Transverse colon (tissue), 3 donors: ENCODE results near the gene PDLIM7.

Experiments
- CTCF ChIP-seq, 5 experiments: fragments of 200-600 bp in 3 of 5; fragments of 450-650 bp in 2 of 5; sonication (generic) in 3 of 5; IDR thresholded peaks; 1 replicate in 2 of 5; 2 replicates in 3 of 5; pipeline ENCODE4 v1.5.1; 2016 to 2017; ENCODE audit warnings: antibody characterized with exemption in 5 of 5, inconsistent platforms in 3 of 5, mild to moderate bottlenecking in 2 of 5, moderate library complexity in 1 of 5
- POLR2A ChIP-seq: fragments of 450-650 bp; IDR thresholded peaks from one replicate; pipeline ENCODE4 v1.6.1; 2016; ENCODE audit warnings: antibody characterized with exemption, mild to moderate bottlenecking, moderate library complexity

GRCh38 chr5:177452688-177453638, 44.4 kb downstream of the PDLIM7 start:
- no peak for TF ChIP-seq POLR2A
- TF ChIP-seq CTCF (IDR thresholded peaks at IDR 0.05): no peak
